Hematopoietic multipotent progenitor cell treated with erythropoietin and hydrocortisone succinate and interleukin-3 and kit ligand, for 6 days (in vitro differentiated cells): Measurements from ENCODE around the gene NUP98.

ENCODE experiments used
- DNase-seq: peaks from one replicate; pipeline ENCODE4 v3.0.0-alpha.2; 2015

The NUP98 gene

DNA sequence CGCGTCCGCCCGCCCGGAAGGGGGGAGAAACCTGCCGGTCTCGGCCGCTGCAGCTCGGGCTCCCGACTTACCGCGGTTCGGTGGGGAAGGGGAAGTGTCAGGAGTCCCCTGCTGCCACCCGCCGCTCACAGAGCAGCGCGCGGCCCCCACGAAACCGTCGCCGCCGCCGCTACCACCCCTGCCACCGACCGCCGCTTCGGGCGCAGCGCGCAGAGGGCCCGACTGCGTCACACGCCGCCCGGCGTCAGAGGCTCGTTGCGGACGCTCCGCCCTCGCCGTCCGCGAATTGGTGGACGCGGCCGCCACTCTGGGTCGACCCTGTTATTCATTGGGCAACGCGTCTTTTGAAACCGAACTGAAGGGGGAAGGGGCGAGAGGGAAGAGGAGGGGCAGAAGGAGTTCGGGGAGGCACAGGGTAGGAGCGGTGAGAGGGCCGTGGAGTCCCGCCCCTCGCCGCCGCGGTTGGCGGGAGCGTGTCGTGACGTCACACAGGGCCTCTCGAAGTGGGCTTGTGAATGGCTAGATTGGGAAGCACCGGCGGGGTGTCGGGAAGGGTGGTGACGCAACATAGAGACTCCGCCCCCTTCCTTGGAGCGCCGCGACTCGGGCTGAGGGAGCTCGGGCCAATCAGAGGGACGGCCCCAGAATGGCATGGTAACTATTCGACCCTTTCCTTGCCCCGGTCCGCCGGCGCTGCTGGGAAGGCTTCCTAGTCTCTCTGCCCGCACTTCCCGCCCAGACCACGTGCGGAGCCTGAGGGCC lies at the start of gene NUP98:
NUP98 (minus strand) TSS at position 226 of the 762 bp plus-strand sequence. CDS start 15,437 bp downstream, outside the sequence.
- DNase-seq, result peak; percentile 99

DNA sequence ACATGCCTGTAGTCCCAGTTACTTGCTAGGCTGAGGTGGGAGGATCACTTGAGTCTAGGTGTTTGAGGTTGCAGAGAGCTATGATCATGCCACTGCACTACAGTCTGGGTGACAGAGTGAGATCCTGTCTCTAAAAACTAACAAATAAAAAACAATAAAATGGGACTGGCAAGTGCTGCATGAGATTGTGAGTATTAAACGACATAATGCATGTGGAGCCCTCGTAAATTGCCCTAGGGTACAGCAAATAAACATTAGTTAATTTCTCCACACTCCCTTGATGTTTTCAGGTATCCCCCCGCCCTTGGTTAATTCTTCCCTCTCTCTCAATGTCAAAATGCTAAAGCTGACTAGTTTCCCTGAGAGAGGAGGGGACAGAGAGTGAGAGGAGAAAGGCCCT lies 48.3 kb upstream of the NUP98 start:
- DNase-seq, result no peak

- no peak for DNase-seq
These were observed 47.9 kb upstream of the NUP98 start for GRCh38 chr11:3845246-3845645.

DNA sequence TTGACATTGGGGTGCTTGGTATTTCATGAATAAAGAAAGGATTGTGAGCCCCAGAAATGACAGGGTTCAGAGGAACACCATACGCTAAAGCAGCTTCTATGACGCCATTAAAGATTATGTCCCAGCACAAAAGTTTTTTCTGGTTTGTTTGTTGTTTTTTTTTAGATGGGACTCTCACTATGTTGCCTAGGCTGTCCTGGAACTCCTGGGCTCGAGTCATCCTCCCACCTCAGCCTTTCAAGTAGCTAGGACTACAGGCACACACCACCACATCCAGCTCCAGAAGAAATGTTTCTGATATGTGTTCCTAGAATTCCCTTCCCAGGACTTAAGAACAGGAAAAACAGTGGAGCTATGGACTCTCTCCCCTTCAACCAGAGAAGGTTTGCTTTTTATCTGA lies 46.0 kb upstream of the NUP98 start:
- DNase-seq, result no peak

- DNase-seq, result peak; percentile 92
These were observed 44.3 kb upstream of the NUP98 start for GRCh38 chr11:3841426-3842350.

DNA sequence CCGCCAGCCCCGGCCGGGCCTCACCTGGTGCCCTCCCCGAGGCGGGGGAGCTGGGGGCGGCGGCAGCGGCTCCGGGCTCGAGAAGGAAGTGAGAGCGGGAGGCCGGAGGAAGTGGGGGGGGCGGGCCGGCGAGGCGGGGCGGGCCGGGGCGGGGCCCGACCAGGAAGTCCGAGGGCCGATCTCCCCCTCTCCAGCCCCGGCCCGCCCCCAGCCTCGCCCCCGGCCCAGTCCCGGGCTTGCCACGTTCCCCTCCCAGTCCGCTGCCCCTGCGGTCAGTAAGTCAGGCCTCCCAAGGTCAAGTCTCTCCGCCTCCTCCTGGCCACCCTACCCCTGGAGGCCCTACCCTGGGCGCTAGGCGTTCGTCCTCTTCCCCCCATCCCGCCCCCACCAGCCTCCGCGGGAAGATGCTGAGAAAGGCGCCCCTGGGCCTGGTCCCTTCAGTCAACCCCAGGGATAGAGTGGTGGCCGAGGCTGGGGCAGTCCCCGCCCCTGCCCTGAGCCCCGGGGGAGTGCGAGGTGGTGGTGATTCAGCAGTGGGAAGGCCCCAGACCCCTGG lies 43.6 kb upstream of the NUP98 start, which contains the start of gene RHOG:
RHOG (minus strand) TSS at position 90 of the 556 bp plus-strand sequence. CDS start 12,821 bp downstream, outside the sequence.
- peak; percentile 86 for DNase-seq

- DNase-seq, result peak; percentile 55
These were observed 42.9 kb upstream of the NUP98 start for GRCh38 chr11:3840004-3840869.

- DNase-seq, result peak; percentile 36
These were observed 41.1 kb upstream of the NUP98 start for GRCh38 chr11:3838504-3838903.

- DNase-seq, result peak; percentile 92
These were observed 40.4 kb upstream of the NUP98 start for GRCh38 chr11:3837793-3838192.

- DNase-seq, result peak; percentile 66
These were observed 39.5 kb upstream of the NUP98 start for GRCh38 chr11:3836903-3837302.

DNA sequence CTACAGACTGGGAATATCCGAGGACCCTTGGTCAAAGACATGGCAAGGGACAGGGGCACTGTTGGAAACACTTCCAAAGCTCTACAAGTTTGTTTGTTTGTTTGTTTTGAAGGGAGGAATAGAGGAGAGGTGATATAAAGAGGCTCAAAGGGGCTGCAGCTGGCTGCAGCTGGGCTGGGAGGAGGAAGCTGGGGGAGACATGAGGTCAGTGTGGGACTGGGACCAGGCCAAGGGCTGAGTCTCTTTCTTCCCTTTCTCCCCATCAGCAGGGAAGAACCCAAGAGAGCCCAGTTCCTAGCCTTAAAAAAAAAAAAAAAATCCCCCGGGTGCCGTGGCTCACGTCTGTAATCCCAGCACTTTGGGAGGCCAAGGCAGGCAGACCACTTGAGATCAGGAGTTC lies 38.4 kb upstream of the NUP98 start:
- DNase-seq, result peak; percentile 32

- DNase-seq, result peak; percentile 98
These were observed 37.5 kb upstream of the NUP98 start for GRCh38 chr11:3834664-3835461.

GRCh38 chr11:3834349-3834663 lies 37.0 kb upstream of the NUP98 start:
- no peak for DNase-seq

GRCh38 chr11:3833449-3833848 lies 36.1 kb upstream of the NUP98 start:
- DNase-seq, result peak; percentile 94

- no peak for DNase-seq
These were observed 35.5 kb upstream of the NUP98 start for GRCh38 chr11:3832816-3833215.

DNA sequence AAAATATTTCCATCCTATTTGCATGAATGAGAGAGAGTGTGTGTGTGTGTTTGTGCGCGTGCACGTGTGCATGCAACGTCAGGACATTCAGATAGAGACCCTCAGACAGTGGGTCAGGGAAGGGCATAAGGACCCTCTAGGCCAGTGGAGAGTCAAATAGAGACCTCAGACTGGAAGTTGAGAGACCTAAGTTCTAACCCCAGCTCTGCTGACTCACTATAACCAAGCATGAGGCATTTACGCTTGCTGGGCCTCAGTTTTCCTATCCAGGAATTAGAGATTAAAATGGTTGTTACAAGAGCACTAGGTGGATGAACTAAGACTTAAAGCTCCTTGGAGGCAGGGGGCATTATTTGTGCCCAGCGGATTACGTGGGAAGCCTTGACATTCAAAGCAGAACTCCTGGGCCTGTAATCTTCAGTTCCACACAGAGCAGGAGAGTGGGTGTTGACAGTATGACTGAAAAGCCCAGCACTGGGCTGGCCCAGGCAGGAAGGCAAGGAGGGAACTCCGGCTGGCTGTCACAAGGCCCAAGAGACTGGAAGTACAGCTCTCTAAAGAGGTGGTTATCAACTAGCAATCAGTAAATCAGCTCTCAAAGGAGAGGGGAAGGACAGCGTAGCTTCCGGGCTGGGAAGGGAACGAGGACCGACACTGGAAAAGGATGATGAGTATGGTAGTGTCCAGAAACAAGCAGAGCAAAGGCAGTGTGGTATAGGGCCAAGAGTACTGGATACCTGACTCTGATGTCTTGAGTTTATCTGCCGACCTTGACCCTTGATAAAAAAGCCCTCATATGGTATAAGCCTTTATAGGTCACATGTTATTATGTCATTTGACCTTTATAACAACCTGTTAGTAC lies 34.3 kb upstream of the NUP98 start:
- DNase-seq, result peak; percentile 68

DNA sequence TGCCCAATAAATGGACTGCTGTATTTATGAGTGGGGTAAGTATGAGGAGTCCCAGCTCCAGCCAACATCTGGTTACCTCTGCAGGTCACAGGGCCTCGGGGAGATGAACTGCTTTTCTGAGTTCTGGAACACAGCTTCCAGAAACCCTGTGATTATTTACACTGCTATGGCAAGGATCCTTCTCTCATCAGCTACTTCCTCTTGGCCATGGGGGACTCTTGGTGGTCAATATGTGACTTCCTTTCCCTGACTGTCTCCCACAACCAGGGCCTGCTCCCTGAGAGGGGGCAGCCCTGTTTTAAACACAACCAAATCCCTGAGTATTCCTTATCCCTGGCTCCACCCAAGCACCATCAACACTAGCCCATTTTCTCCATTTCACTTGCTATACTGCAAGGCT lies 33.4 kb upstream of the NUP98 start:
- DNase-seq, result peak; percentile 37

DNA sequence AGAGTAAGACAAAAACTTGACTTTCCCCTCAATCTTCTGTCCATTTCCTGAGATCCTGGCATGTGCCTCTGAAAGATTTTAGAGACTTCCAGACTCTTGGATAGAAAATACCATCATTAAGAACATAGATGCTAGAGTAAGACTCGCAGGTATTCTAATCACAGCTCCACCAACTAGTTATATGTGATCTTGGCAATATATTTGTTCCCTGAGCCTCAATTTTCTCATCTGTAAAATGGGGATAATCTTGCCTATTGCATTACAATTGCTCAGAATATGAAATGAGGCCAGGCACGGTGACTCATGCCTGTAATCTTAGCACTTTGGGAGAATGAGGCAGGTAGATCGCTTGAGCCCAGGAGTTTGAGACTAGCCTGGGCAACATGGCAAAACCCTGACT lies 32.7 kb upstream of the NUP98 start:
- no peak for DNase-seq

DNA sequence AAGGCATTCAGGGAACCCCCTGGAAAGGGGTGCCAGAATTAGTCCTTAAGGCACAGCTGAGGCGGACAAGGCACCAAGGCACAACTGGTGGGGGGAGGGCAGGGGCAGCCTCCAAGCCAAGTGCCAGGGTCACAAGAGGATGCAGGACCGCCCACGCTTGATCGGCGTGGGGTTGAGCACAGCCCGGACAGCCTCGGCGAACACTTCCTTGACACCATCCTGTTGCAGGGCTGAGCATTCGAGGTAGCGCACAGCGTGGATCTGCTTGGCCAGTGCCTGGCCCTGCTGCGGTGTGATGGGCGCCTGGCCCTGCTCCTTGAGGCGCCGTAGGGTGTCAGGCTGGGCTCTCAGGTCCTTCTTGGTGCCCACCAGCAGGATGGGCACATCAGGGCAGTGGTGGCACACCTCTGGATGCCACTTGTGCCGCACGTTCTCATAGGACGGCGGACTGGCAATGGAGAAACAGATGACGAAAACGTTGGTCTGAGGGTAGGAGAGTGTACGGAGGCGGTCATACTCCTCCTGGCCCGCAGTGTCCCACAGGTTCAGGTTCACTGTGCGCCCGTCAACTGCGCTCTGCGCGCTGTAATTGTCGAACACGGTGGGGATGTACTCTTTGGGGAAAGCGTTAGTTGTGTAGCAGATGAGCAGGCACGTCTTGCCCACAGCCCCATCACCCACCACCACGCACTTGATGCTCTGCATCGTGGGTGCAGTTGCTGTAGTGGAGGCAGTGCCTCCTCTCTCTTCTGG lies 30.3 kb upstream of the NUP98 start:
- no peak for DNase-seq

GRCh38 chr11:3826721-3827120 lies 29.4 kb upstream of the NUP98 start:
- no peak for DNase-seq
